ENCODE measurements around the gene PATE2.

DNA sequence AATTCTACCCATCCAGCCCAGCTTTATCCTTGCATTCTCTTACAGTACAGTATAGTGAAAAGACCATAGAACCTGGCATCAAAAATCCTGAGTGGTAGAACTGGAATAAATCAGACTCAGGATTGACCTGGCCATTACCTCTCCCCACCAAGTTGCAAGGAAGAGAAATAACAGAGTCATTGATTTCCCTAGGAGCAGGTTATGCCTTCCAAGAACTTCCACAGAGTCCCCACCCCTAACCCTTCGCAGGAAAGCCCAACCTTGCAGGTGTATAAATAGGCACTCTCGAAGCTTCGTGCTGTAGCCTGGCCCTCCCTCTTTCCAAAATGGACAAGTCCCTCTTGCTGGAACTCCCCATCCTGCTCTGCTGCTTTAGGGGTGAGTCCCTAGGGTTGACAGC lies 32.6 kb downstream of the PATE2 start, which contains the start of gene PATE1:
- TF ChIP-seq, protein P1, sequence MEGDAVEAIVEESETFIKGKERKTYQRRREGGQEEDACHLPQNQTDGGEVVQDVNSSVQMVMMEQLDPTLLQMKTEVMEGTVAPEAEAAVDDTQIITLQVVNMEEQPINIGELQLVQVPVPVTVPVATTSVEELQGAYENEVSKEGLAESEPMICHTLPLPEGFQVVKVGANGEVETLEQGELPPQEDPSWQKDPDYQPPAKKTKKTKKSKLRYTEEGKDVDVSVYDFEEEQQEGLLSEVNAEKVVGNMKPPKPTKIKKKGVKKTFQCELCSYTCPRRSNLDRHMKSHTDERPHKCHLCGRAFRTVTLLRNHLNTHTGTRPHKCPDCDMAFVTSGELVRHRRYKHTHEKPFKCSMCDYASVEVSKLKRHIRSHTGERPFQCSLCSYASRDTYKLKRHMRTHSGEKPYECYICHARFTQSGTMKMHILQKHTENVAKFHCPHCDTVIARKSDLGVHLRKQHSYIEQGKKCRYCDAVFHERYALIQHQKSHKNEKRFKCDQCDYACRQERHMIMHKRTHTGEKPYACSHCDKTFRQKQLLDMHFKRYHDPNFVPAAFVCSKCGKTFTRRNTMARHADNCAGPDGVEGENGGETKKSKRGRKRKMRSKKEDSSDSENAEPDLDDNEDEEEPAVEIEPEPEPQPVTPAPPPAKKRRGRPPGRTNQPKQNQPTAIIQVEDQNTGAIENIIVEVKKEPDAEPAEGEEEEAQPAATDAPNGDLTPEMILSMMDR (optimal IDR thresholded peaks at IDR 0.05 in 1 of 3, IDR thresholded peaks at IDR 0.05 in 1 of 3, conservative IDR thresholded peaks at IDR 0.05 in 1 of 3; ENCODE audit: extremely low read depth in 1 of 3, insufficient read depth in 2 of 3, low read length in 3 of 3), result no peak
- TF ChIP-seq EZH2 (IDR thresholded peaks at IDR 0.05; ENCODE audit: low read length), result no peak

All from keratinocyte (primary cell).